GM12878 (cell line): ENCODE data around the gene HTATIP2. TPM values are rescaled to one million over a fixed set of nuclear protein-coding genes. Genes with fewer than 3 reads are reported as not detected.

ENCODE experiments used
- ATAC-seq: fragments of 200-7000 bp; cut with Tn5 transposase; 3 replicates; pipeline ENCODE4 v1.9.1; 2020; ENCODE audit warnings: mild to moderate bottlenecking, moderate library complexity
- BruUV-seq: library from RNA; stranded (reverse); fragments of 400-500 nt; replicated peaks from 2 replicates; lab custom pipeline; 2021; lab: Mats Ljungman, UMichigan
- CTCF ChIA-PET: fragments of 300-600 bp; sonication (Branson Sonifier 250); formaldehyde crosslinking; extraction: SDS; loops from one replicate; lab custom pipeline; 2021; ENCODE audit warnings: inconsistent platforms; lab: Yijun Ruan, JAX
- POLR2A ChIA-PET: fragments of 350-600 bp; formaldehyde crosslinking; extraction: SDS; loops from one replicate; lab custom pipeline; 2021; ENCODE audit warnings: inconsistent platforms; lab: Charles Lee
- RAD21 ChIA-PET: fragments of 300-600 bp; sonication (Branson Sonifier 250); formaldehyde crosslinking; loops from one replicate; lab custom pipeline; 2023; ENCODE audit warnings: antibody characterized with exemption; ENCODE audit not compliant: unreplicated experiment; lab: Charles Lee
- SMC1A ChIA-PET: fragments of 300-600 bp; sonication (Branson Sonifier 250); formaldehyde crosslinking; loops from one replicate; lab custom pipeline; 2023; ENCODE audit not compliant: unreplicated experiment, uncharacterized antibody; lab: Charles Lee
- DNase-seq: peaks from one replicate; pipeline ENCODE4 v3.0.0-alpha.2; 2011; ENCODE audit warnings: low read depth, low spot score
- FAIRE-seq: peaks from 3 replicates; lab custom pipeline; 2011; peaks lifted over from hg19 to GRCh38; lab: Jason Lieb, UNC
- H2AFZ ChIP-seq: 2 replicates; pipeline ENCODE4 v1.6.0; 2011; ENCODE audit warnings: low read depth, low read length, control low read depth; ENCODE audit not compliant: control insufficient read depth
- H3K27ac ChIP-seq: 2 replicates; pipeline ENCODE4 v1.5.1; 2011; ENCODE audit warnings: control low read depth; ENCODE audit not compliant: control insufficient read depth, insufficient read depth
- H3K27me3 ChIP-seq, 2 experiments: replicated peaks in 1 of 2; 2 replicates each; pipeline versions ENCODE4 v1.6.0 to v1.6.1; 2011; ENCODE audit warnings: low read length in 1 of 2; ENCODE audit not compliant: control insufficient read depth in 2 of 2, insufficient read depth in 2 of 2
- H3K36me3 ChIP-seq, 2 experiments: 2 replicates each; pipeline ENCODE4 v1.5.1; 2011; ENCODE audit warnings: low read length in 1 of 2; ENCODE audit not compliant: control insufficient read depth in 2 of 2, insufficient read depth in 2 of 2
- H3K4me1 ChIP-seq: 2 replicates; pipeline ENCODE4 v1.6.1; 2011; ENCODE audit warnings: mild to moderate bottlenecking, low read length, moderate library complexity, mixed read lengths; ENCODE audit not compliant: control insufficient read depth, insufficient read depth
- H3K4me2 ChIP-seq: 2 replicates; pipeline ENCODE4 v1.6.0; 2011; ENCODE audit warnings: control low read depth; ENCODE audit not compliant: control insufficient read depth, insufficient read depth
- H3K4me3 ChIP-seq: fragments of 200-600 bp; sonication (generic); 2 replicates; pipeline ENCODE4 v1.5.1; 2016
- H3K79me2 ChIP-seq: 2 replicates; pipeline ENCODE4 v1.6.0; 2011; ENCODE audit warnings: low read length; ENCODE audit not compliant: control insufficient read depth, insufficient read depth
- H3K9ac ChIP-seq: 2 replicates; pipeline ENCODE4 v1.8.0; 2011; ENCODE audit warnings: low read length, control low read depth, mixed read lengths; ENCODE audit not compliant: control insufficient read depth, insufficient read depth
- H3K9me3 ChIP-seq: replicated peaks from 3 replicates; pipeline ENCODE4 v1.5.1; 2011; ENCODE audit warnings: mild to moderate bottlenecking, low read length; ENCODE audit not compliant: control insufficient read depth, insufficient read depth
- H4K20me1 ChIP-seq: 2 replicates; pipeline ENCODE4 v1.6.0; 2011; ENCODE audit not compliant: control insufficient read depth, insufficient read depth
- RAD21 ChIP-seq: IDR thresholded peaks from 2 replicates; pipeline ENCODE4 v1.6.1; 2011; ENCODE audit warnings: mild to moderate bottlenecking, low read depth, low read length, moderate library complexity; ENCODE audit not compliant: insufficient read depth
- SMC3 ChIP-seq: IDR thresholded peaks from 2 replicates; pipeline ENCODE4 v1.6.1; 2011; ENCODE audit warnings: low read length, improper control_type of control experiment, borderline replicate concordance
- WGBS: methylation state at CpG from one replicate; pipeline ENCODE4 v1.1.6; 2016; ENCODE audit warnings: low lambda C conversion rate; ENCODE audit not compliant: insufficient replicate concordance, insufficient coverage; ENCODE audit errors: missing lambda C conversion rate; 5-methylcytosine and 5-hydroxymethylcytosine counted together
- in situ Hi-C: fragments of 300-500 bp; cut with MboI; formaldehyde crosslinking; loops from 9 replicates; pipeline ENCODE4 v1.14.3; 2018; ENCODE audit warnings: mixed read lengths
- intact Hi-C: fragments of 100-400 bp; cut with micrococcal nuclease; formaldehyde crosslinking; loops from one replicate; pipeline ENCODE4 v1.14.2; 2022; ENCODE audit not compliant: unreplicated experiment
- polyA plus RNA-seq, 11 experiments: library from polyadenylated mRNA; depleted of rRNA in 4 of 11; unstranded in 6 of 11; stranded (reverse) in 5 of 11; fragments of >200 nt; fragmentation: Nextera tagmentation in 4 of 11; fragmentation: Illumina TruSeq in 1 of 11; extraction: Ambion mirVana in 4 of 11; extraction: Trizol in 1 of 11; gene quantifications; 1 replicate in 1 of 11; 2 replicates in 10 of 11; pipeline versions ENCODE4 v1.2.1 to v1.2.3, GENCODE V29; 2011 to 2016; ENCODE audit warnings: inconsistent platforms in 2 of 11, missing spikeins in 2 of 11, low read depth in 1 of 11
- total RNA-seq, 4 experiments: library from RNA; depleted of rRNA in 3 of 4; stranded (reverse); fragments of >200 nt in 3 of 4; fragmentation: Illumina TruSeq in 1 of 4; extraction: Trizol in 1 of 4; gene quantifications; 2 replicates each; pipeline versions ENCODE4 v1.2.1 to v1.2.3, GENCODE V29; 2013 to 2021
- TF ChIP-seq, protein P1 (sequence below): IDR thresholded peaks from 2 replicates; pipeline ENCODE4 v1.6.1; 2011; ENCODE audit warnings: borderline replicate concordance, low read depth, mild to moderate bottlenecking, moderate library complexity, mixed read lengths, low read length; ENCODE audit not compliant: insufficient read depth; ENCODE audit errors: extremely low read length
- TF ChIP-seq, protein P2 (sequence below), 3 experiments: IDR thresholded peaks in 2 of 3; conservative IDR thresholded peaks in 1 of 3; 2 replicates each; pipeline ENCODE4 v1.5.1; 2011; ENCODE audit warnings: low read depth in 3 of 3, low read length in 3 of 3, mild to moderate bottlenecking in 3 of 3, control low read depth in 2 of 3, moderate library complexity in 2 of 3, inconsistent platforms in 1 of 3, mixed read lengths in 1 of 3; ENCODE audit not compliant: control insufficient read depth in 2 of 3, insufficient read depth in 1 of 3; ENCODE audit errors: extremely low read depth in 1 of 3

Gene HTATIP2
- total and polyA plus RNA-seq, 10 of the 15 experiments (the other 5 are each of a cell fraction or from before 2014, with no cell fraction given), result 25.4 to 58.5 (median 42.2) TPM

DNA sequence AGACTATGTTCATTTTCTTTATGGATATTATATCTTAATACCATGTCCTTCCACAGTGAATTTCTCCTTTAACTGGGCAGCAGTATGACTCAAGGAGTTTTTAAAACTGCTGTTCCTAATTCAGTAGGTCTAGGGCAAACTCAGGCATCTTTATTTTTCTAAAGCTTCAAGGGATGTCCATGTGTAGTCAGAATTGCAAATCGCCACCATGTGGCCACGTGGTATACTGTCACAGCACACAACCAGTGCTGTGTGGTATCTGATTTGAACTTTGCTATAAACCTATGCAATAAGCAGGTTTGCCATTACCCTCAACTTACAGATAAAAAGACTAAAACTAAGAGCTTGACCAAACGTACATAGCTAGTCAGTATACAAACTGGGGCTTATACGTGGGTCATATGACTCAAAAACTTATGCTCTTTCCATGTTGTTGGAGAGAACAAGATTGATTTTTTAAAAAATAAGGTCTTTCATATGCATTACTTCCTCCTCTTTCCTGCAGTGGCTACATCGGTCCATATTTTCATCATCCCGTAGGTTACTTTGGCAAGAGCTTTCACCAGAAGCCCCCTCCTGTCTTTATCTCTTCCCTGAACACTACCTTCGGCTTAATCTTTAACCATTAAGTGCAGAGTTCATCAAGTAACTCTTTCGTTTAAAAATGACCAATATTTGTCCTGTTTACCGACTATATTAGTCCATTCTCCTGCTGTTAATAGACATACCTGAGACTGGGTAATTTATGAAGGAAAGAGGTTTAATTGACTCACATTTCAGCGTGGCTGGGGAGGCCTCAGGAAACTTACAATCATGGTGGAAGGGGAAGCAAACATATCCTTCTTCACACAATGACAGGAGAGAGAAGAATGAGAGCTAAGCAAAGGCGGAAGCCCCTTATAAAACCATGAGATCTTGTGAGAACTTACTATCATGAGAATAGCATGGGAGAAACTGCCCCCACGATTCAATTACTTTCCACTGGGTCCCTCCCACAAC, 8.0 kb upstream of the HTATIP2 start:
- RAD21 ChIA-PET, result interaction anchor here (2.5 to 4.7 kb wide), 2 partner anchors 222 to 227 kb away, joined by 15 to 46 read pairs; no protein-coding TSS in a partner anchor
- POLR2A ChIA-PET, result no interaction called here
- FAIRE-seq (peak; percentile 79), DNase-seq (no peak), ATAC-seq (peak; percentile 95)
- WGBS, result 20% methylated on average over 11 of the region's 12 CpGs
- TF ChIP-seq, protein P1, sequence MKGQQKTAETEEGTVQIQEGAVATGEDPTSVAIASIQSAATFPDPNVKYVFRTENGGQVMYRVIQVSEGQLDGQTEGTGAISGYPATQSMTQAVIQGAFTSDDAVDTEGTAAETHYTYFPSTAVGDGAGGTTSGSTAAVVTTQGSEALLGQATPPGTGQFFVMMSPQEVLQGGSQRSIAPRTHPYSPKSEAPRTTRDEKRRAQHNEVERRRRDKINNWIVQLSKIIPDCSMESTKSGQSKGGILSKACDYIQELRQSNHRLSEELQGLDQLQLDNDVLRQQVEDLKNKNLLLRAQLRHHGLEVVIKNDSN, result no peak
- TF ChIP-seq, protein P2, sequence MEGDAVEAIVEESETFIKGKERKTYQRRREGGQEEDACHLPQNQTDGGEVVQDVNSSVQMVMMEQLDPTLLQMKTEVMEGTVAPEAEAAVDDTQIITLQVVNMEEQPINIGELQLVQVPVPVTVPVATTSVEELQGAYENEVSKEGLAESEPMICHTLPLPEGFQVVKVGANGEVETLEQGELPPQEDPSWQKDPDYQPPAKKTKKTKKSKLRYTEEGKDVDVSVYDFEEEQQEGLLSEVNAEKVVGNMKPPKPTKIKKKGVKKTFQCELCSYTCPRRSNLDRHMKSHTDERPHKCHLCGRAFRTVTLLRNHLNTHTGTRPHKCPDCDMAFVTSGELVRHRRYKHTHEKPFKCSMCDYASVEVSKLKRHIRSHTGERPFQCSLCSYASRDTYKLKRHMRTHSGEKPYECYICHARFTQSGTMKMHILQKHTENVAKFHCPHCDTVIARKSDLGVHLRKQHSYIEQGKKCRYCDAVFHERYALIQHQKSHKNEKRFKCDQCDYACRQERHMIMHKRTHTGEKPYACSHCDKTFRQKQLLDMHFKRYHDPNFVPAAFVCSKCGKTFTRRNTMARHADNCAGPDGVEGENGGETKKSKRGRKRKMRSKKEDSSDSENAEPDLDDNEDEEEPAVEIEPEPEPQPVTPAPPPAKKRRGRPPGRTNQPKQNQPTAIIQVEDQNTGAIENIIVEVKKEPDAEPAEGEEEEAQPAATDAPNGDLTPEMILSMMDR (IDR thresholded peaks at IDR 0.05 in 2 of 3, conservative IDR thresholded peaks at IDR 0.05 in 1 of 3; ENCODE audit: control insufficient read depth in 2 of 3, extremely low read depth in 1 of 3, insufficient read depth in 1 of 3, low read depth in 3 of 3, low read length in 3 of 3), result peak; percentile 45 to 57 (median 50)
- TF ChIP-seq SMC3, result peak; percentile 53; the same call in 1 of the 2 replicates
- TF ChIP-seq RAD21, result peak; percentile 27; the same call in 1 of the 2 replicates
- no peaks in the 10 kb centered on the region; the same call in 2 of the 3 replicates for H3K9me3 ChIP-seq
- H3K9ac ChIP-seq, result no peak overlapping the region
- H3K4me2 ChIP-seq, result no peak overlapping the region
- H3K36me3 ChIP-seq, result no peaks in the 10 kb centered on the region
- H3K27me3 ChIP-seq, result no peaks in the 10 kb centered on the region
- no peaks in the 10 kb centered on the region for H3K4me1 ChIP-seq
- H2AFZ ChIP-seq, result no peak overlapping the region
- no peak overlapping the region for H3K27ac ChIP-seq
- CTCF ChIA-PET, result interaction anchor here (0.6 to 6.3 kb wide), 19 partner anchors 10 to 438 kb away, joined by 3 to 131 read pairs (median 4); partner anchors contain the start of gene HTATIP2
- intact Hi-C loops, result loop anchor here (1.0 to 10.0 kb wide), 3 partner anchors 111 to 401 kb away; no protein-coding TSS in a partner anchor
- BruUV-seq, result no TSS peak
- in situ Hi-C loops, result loop anchor here (10.0 kb wide), 1 partner anchor 411 kb away; no protein-coding TSS in a partner anchor
- no peak overlapping the region for H3K4me3 ChIP-seq
- H4K20me1 ChIP-seq, result no peaks in the 10 kb centered on the region
- H3K79me2 ChIP-seq, result no peaks in the 10 kb centered on the region
- SMC1A ChIA-PET, result interaction anchor here (0.8 to 5.6 kb wide), 3 partner anchors 12 to 227 kb away, joined by 3 to 56 read pairs (median 6); no protein-coding TSS in a partner anchor
